ENCODE data around the gene LYPD8.
"Not testable (repeated sequence)": the region's sequence is repeated elsewhere in the genome, so short reads cannot be mapped to it uniquely, and the experiment has no call there.

The LYPD8 gene

GRCh38 chr1:248800459-248800858 lies 44.9 kb upstream of the LYPD8 start:
- no peak overlapping the region for H2AFZ ChIP-seq (ENCODE audit: low read depth, low read length)
- no peak overlapping the region for H3K9ac ChIP-seq (ENCODE audit: low read length)
- no peaks in the 10 kb centered on the region for H3K79me2 ChIP-seq (ENCODE audit: low read length)
- TF ChIP-seq EZH2phosphoT487 (IDR thresholded peaks at IDR 0.05; ENCODE audit: low read depth), result no peak
- TF ChIP-seq CTCF (IDR thresholded peaks at IDR 0.05; ENCODE audit: low read depth, low read length), result no peak
- no peaks in the 10 kb centered on the region for H4K20me1 ChIP-seq (ENCODE audit: insufficient read depth, low read length)
- no peak overlapping the region for H3K27ac ChIP-seq (ENCODE audit: low read length)
- H3K9me3 ChIP-seq (ENCODE audit: insufficient read depth, low read length), result peaks cover 4% of the 10 kb centered on the region; the same call in 1 of the 2 replicates
- H3K4me2 ChIP-seq (ENCODE audit: low read length), result no peak overlapping the region
- peaks cover 13% of the 10 kb centered on the region for H3K4me1 ChIP-seq (ENCODE audit: low read length)
- H3K27me3 ChIP-seq (ENCODE audit: low read depth, low read length), result peaks cover 62% of the 10 kb centered on the region
- no peak overlapping the region for H3K4me3 ChIP-seq (ENCODE audit: low read length)
- no peaks in the 10 kb centered on the region for H3K36me3 ChIP-seq (replicated peaks; ENCODE audit: low read depth, low read length)

DNA sequence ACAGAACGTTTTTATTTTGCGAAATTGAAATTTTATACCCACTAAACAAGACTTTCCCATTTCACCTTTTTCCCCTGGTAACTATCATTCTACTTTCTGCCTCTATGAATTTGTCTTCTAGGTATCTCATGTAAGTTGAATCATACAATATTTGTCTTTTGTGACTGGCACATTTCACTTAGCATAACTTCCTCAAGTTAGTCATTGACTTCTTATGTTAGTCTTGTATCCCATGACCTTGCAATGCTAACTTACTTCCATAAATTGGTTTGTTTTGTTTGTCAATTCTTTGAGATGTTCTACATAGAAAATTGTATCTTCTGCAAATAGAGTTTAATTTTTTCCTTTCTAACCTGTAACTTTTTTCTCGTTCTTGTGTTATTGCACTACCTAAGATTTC lies 43.2 kb upstream of the LYPD8 start:
- peaks cover 10% of the 10 kb centered on the region; the same call in 1 of the 2 replicates for H3K9me3 ChIP-seq (ENCODE audit: insufficient read depth, low read length)
- no peaks in the 10 kb centered on the region for H4K20me1 ChIP-seq (ENCODE audit: insufficient read depth, low read length)
- H3K4me2 ChIP-seq (ENCODE audit: low read length), result no peak overlapping the region
- TF ChIP-seq EZH2phosphoT487 (IDR thresholded peaks at IDR 0.05; ENCODE audit: low read depth) (no peak), CTCF (IDR thresholded peaks at IDR 0.05; ENCODE audit: low read depth, low read length) (no peak)
- no peak overlapping the region for H3K27ac ChIP-seq (ENCODE audit: low read length)
- H3K36me3 ChIP-seq (replicated peaks; ENCODE audit: low read depth, low read length), result no peaks in the 10 kb centered on the region
- H3K4me3 ChIP-seq (ENCODE audit: low read length), result no peak overlapping the region
- H3K9ac ChIP-seq (ENCODE audit: low read length), result no peak overlapping the region
- no peaks in the 10 kb centered on the region for H3K79me2 ChIP-seq (ENCODE audit: low read length)
- H3K4me1 ChIP-seq (ENCODE audit: low read length), result peaks cover 5% of the 10 kb centered on the region
- no peak overlapping the region for H2AFZ ChIP-seq (ENCODE audit: low read depth, low read length)
- peaks cover 76% of the 10 kb centered on the region for H3K27me3 ChIP-seq (ENCODE audit: low read depth, low read length)

DNA sequence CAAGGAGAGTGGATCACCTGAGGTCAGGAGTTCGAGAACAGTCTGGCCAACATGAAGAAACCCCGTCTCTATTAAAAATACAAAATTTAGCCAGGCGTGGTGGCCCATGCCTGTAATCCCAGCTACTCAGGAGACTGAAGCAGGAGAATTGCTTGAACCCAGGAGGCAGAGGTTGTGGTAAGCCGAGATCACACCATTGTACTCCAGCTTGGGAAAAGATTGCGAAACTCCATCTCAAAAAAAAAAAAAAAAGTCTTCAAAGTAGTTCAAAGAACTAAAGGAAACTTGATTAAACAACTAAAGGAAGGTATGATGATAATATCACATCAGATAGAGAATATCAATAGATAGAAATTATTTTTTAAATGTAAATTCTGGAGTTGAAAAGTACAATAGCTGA lies 39.1 kb upstream of the LYPD8 start:
- not testable (repeated sequence) for H3K4me3 ChIP-seq (ENCODE audit: low read length); H3K79me2 ChIP-seq (ENCODE audit: low read length); H4K20me1 ChIP-seq (ENCODE audit: insufficient read depth, low read length); H3K36me3 ChIP-seq (replicated peaks; ENCODE audit: low read depth, low read length); H3K4me2 ChIP-seq (ENCODE audit: low read length); H3K27ac ChIP-seq (ENCODE audit: low read length); H2AFZ ChIP-seq (ENCODE audit: low read depth, low read length); H3K9me3 ChIP-seq (ENCODE audit: insufficient read depth, low read length); H3K9ac ChIP-seq (ENCODE audit: low read length)
- Histone ChIP-seq H3K4me1 (ENCODE audit: low read length) (peaks cover 23% of the 10 kb centered on the region), H3K27me3 (ENCODE audit: low read depth, low read length) (peaks cover 86% of the 10 kb centered on the region)

- Histone ChIP-seq H3K9ac (ENCODE audit: low read length) (no peak overlapping the region), H3K4me1 (ENCODE audit: low read length) (peaks cover 23% of the 10 kb centered on the region), H3K4me3 (ENCODE audit: low read length) (no peak overlapping the region), H3K36me3 (replicated peaks; ENCODE audit: low read depth, low read length) (no peaks in the 10 kb centered on the region), H2AFZ (ENCODE audit: low read depth, low read length) (no peak overlapping the region), H4K20me1 (ENCODE audit: insufficient read depth, low read length) (0 out of 2 replicates have a peak, but pooled peaks cover 5% of the 10 kb centered on the region), H3K79me2 (ENCODE audit: low read length) (no peaks in the 10 kb centered on the region), H3K9me3 (ENCODE audit: insufficient read depth, low read length) (peaks cover 10% of the 10 kb centered on the region; the same call in 1 of the 2 replicates), H3K27me3 (ENCODE audit: low read depth, low read length) (peaks cover 90% of the 10 kb centered on the region), H3K4me2 (ENCODE audit: low read length) (peak overlapping the region; percentile 34), H3K27ac (ENCODE audit: low read length) (no peak overlapping the region)
- TF ChIP-seq CTCF (IDR thresholded peaks at IDR 0.05; ENCODE audit: low read depth, low read length) (no peak), EZH2phosphoT487 (IDR thresholded peaks at IDR 0.05; ENCODE audit: low read depth) (peak; percentile 85; the same call in 1 of the 2 replicates)
Measured at GRCh38 chr1:248793592-248793991, 38.0 kb upstream of the LYPD8 start.
